Duodenal mucosa (tissue), 2 donors: ENCODE data around the gene DERL2.
A peak's percentile ranks its signal among the peaks of the same experiment; 100 is the strongest.

ENCODE experiments used
- H3K27ac ChIP-seq: one replicate; pipeline ENCODE4 v1.7.0; 2013; ENCODE audit warnings: low read depth, low read length
- H3K27me3 ChIP-seq, 2 donors: one replicate each; pipeline ENCODE4 v1.7.0; 2013; ENCODE audit warnings: low read length in 2 of 2, control low read depth in 1 of 2; ENCODE audit not compliant: insufficient read depth in 2 of 2, control insufficient read depth in 1 of 2
- H3K36me3 ChIP-seq, 2 donors: one replicate each; pipeline ENCODE4 v1.7.0; 2013; ENCODE audit warnings: low read length in 2 of 2, control low read depth in 1 of 2; ENCODE audit not compliant: insufficient read depth in 2 of 2, control insufficient read depth in 1 of 2
- H3K4me1 ChIP-seq, 2 donors: one replicate each; pipeline ENCODE4 v1.7.0; 2013; ENCODE audit warnings: low read length in 2 of 2, control low read depth in 1 of 2; ENCODE audit not compliant: insufficient read depth in 2 of 2, control insufficient read depth in 1 of 2
- H3K4me3 ChIP-seq, 2 donors: one replicate each; pipeline ENCODE4 v1.7.0; 2013; ENCODE audit warnings: low read length in 2 of 2, low read depth in 1 of 2
- H3K9ac ChIP-seq, 2 donors: one replicate each; pipeline ENCODE4 v1.7.0; 2013; ENCODE audit warnings: low read length in 2 of 2, low read depth in 1 of 2
- H3K9me3 ChIP-seq, 2 donors: one replicate each; pipeline ENCODE4 v1.7.0; 2013; ENCODE audit warnings: low read length in 2 of 2, control low read depth in 1 of 2; ENCODE audit not compliant: control insufficient read depth in 1 of 2

DERL2 gene

GRCh38 chr17:5485270-5486205, at the start of gene DERL2:
DERL2 (minus strand) TSS chr17:5486178; CDS start chr17:5486161, 17 bp downstream.
- H3K27ac ChIP-seq, result peak within 1 kb of the TSS; percentile 99
- peaks cover 19 to 21% of the 10 kb centered on the region in 2 donors for H3K4me1 ChIP-seq
- peaks cover 18 to 53% of the 10 kb centered on the region in 2 donors for H3K36me3 ChIP-seq
- no peaks in the 10 kb centered on the region for H3K27me3 ChIP-seq
- H3K9me3 ChIP-seq, result no peaks in the 10 kb centered on the region
- peak within 1 kb of the TSS; percentile 89 to 98 for H3K4me3 ChIP-seq
- peak within 1 kb of the TSS; percentile 91 to 97 for H3K9ac ChIP-seq

DNA sequence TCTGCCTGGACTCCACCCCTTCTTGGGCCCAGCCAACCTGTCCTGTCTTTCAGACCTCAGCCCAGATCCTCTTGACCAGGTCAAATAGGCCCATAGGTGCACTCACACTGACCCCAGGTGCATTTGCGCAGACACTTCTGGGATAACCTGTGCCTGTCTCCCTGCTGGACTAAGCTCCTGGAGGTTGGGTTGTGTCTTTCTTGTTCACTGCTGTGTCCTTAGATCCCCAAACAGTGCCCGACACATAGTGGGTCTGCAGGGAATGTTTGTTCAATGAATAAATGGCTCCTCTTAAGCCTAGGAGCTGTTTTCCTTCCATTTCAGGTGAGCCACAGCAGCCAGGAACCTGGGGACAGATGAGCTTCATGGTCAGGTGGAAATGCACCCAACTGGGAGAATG, 49.5 kb upstream of the DERL2 start:
- Histone ChIP-seq H3K27ac (no peak overlapping the region), H3K36me3 (peaks cover 2 to 37% of the 10 kb centered on the region in 2 donors), H3K27me3 (no peaks in the 10 kb centered on the region), H3K9ac (no peak overlapping the region), H3K4me3 (no peak overlapping the region), H3K4me1 (no peaks in the 10 kb centered on the region), H3K9me3 (no peaks in the 10 kb centered on the region)

DNA sequence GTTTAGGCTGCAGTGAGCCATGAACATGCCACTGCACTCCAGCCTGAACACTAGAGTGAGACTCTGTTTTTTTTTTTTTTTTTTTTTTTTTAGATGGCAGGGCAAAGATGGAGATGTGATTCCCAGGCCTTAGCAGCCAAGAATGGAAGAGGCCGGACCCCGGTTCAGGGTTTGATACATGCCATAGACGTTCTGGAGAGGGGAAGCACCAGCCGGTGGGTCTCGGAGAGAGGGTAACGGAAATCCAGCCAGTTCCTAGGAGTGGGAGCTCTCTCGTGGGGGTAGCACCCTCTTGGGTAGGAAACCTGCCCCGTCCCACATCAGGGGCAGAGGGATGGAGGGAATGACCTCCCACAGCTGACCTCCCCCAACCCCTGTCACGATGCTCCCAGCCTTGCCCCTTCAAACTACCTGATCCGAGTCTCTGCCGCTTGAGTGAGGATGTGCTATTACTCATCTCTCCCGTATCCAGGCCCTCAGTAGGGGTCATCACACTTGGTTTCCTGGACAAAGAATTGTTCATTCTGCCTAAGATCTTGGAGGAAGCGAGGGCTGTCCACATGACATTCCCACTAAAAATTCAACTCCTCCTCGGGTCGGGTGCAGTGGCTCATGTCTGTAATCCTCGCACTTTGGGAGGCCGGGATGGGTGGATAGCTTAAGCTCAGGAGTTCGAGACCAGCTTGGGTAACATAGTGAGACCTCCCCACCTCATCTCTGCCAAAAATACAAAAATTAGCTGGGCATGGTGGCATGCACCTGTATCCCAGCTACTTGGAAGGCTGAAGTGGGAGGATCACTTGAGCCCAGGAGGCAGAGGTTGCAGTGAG, 47.7 kb upstream of the DERL2 start:
- Histone ChIP-seq H3K27me3 (no peaks in the 10 kb centered on the region), H3K27ac (no peak overlapping the region), H3K36me3 (peaks cover 7 to 26% of the 10 kb centered on the region in 2 donors), H3K9me3 (no peaks in the 10 kb centered on the region), H3K4me3 (no peak overlapping the region), H3K9ac (no peak overlapping the region), H3K4me1 (no peaks in the 10 kb centered on the region)

DNA sequence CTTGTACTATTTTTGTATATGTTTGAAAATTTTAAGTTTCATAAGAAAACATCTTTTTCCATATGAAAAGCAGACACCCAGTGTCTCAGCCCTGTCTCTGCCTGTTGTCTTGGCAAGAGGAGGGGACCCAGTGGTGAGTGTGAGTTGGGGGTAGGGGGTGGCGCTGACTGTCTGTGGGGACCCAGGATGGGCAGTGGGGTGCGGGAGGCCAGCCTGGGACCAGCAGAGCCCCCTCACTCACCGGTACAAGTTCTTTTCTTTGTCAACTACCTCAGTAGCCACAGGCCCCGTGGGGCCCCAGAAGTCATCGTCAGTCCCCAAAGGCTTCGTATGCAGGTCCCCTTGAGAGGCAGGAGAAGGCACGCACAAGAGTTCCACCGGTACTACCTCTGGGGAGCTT, 46.6 kb upstream of the DERL2 start:
- Histone ChIP-seq H3K27ac (no peak overlapping the region), H3K9me3 (no peaks in the 10 kb centered on the region), H3K27me3 (no peaks in the 10 kb centered on the region), H3K4me3 (no peak overlapping the region), H3K36me3 (peaks cover 7 to 26% of the 10 kb centered on the region in 2 donors), H3K4me1 (no peaks in the 10 kb centered on the region), H3K9ac (no peak overlapping the region)

DNA sequence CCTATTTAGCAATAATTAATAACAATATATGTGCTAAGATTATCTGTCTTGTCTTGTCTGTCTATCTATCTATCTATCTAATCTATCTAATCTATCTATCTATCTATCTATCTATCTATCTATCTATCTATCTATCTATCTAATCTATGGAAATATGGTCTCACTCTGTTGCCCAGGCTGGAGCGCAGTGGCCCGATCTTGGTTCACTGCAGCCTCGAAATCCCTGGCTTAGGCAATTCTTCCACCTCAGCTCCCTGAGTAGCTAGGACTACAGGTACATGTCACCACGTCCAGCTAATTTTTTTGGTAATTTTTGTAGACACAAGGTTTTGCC, 45.1 kb upstream of the DERL2 start:
- H3K4me1 ChIP-seq, result no peaks in the 10 kb centered on the region
- H3K4me3 ChIP-seq, result no peak overlapping the region
- no peaks in the 10 kb centered on the region for H3K27me3 ChIP-seq
- peaks cover 7 to 27% of the 10 kb centered on the region in 2 donors for H3K36me3 ChIP-seq
- no peak overlapping the region for H3K9ac ChIP-seq
- no peak overlapping the region for H3K27ac ChIP-seq
- no peaks in the 10 kb centered on the region for H3K9me3 ChIP-seq

DNA sequence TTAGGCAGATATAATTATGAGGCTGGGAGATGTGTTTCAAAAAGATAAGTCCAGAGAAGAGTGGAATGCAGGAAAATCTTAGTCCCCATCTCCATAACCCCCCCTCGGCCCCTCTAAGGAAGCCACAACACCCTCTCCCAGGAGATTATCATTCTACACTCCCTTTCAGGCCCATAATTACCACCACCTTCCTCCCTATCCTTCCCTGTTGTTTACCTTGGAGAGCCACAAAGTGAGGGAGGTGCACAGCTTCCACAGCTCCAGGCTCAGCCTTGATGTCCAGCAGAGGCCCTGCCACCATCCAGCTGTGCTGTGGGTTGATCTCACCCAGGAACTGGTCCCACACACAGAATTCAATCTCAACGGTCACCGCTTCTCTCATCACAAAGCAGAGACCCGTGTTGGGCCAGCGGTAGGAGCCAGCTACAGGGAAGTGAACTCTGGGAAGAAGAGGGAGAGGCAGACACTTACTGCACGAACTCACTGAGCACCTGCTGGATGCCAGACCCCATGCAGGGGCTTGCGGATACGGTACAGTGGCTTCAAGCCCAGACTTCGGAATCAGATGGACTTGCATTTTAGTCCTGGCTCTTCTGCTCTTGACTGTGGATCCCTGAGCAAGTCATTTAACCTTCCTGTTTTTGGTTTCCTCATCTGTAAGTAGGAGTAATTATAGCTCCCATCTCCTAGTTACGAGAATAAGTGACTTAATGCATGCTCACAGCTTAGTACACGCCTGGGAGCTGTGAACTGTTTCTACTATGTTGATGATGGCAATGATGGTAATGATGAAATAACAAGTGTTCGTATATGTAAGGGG, 44.5 kb upstream of the DERL2 start:
- Histone ChIP-seq H3K9me3 (no peaks in the 10 kb centered on the region), H3K4me1 (no peaks in the 10 kb centered on the region), H3K36me3 (peaks cover 7 to 25% of the 10 kb centered on the region in 2 donors), H3K9ac (no peak overlapping the region), H3K27me3 (no peaks in the 10 kb centered on the region), H3K27ac (no peak overlapping the region), H3K4me3 (no peak overlapping the region)

DNA sequence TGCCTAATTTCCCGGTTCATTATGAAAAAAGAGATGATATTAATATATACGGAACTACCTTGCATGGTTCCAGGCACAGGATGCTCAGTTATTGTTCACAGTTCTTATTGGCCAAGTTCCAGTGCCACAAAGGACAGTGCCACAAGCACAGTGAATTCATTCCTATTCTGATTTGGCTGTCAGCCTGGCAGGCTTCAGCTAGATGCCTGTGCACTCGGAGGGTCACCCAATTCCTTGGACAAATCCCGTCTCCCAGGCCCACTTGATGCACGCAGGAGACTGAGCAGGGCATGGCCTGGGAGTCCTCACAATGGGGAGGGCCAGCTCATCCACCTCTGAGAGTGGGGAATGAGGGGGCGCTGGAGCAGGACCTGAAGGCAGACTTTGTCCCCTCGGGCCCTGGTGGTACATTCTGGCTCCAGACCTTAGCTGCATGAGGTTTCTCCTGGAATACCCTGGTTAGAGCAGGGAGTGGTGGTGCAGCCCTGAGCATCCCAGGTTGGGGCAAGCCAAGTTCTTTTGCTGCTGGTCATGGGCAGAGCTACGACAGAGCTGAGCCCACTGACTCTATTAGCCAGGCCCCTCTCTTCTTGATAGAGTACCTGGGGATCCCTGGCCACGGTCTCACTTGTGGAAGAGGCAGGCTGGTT, 41.7 kb upstream of the DERL2 start:
- Histone ChIP-seq H3K27ac (no peak overlapping the region), H3K4me3 (no peak overlapping the region), H3K4me1 (no peaks in the 10 kb centered on the region), H3K27me3 (no peaks in the 10 kb centered on the region), H3K9ac (no peak overlapping the region), H3K9me3 (no peaks in the 10 kb centered on the region), H3K36me3 (peaks cover 7 to 22% of the 10 kb centered on the region in 2 donors)

DNA sequence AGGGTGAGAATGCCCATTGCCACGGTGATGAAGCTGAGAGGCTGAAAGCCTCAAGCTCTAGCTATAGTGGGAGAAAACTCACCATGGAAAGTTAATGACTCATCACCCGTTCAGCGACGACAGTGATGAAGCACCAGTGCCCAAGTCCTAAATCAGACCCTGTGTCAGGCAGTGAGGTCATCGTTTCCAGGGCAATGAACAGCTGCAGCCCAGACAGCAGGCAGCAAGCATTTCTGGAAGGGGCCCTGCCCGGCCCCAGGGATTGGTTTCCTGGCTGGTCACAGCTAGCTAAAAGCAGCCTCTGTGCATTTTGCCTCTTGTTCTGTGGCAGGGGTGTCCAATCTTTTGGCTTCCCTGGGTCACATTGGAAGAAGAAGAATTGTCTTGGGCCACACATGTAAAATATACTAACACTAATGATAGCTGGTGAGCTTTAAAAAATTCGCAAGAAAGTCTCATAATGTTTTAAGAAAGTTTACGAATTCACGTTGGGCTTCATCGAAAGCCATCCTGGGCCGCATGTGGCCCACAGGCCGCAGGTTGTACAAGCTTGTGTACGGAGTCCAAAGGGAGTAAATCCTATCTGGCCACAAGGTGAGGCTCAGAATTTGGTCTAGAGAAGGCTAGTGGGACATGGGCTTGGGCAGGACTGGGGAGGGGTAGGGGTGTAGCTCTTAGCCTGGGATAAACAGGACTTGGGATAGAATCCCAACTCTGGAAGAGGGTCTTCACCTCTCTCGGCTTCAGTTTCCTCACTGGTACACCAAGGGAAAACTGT, 41.0 kb upstream of the DERL2 start:
- Histone ChIP-seq H3K9ac (no peak overlapping the region), H3K36me3 (peaks cover 7 to 18% of the 10 kb centered on the region in 2 donors), H3K9me3 (no peaks in the 10 kb centered on the region), H3K4me3 (no peak overlapping the region), H3K27me3 (no peaks in the 10 kb centered on the region), H3K27ac (no peak overlapping the region), H3K4me1 (no peaks in the 10 kb centered on the region)

DNA sequence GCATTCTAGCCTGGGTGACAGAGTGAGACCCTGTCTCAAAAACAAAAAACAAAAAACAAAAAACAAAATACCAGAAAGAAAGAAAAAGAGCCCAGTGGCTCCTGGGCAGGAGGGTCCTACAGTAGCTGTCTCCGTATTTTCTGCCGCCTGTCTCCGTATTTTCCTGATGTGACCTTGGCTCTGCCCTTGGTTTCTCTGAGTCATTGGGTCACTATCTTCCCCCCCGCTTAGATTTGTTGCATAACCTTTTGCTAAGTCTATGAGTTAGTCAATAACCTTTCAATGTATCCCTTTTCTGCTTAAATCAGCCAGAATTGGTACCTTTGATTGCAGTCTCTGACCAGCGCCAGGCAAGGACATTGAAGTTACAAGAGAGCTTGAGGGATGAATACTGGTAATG, 37.3 kb upstream of the DERL2 start:
- Histone ChIP-seq H3K27ac (no peak overlapping the region), H3K9ac (no peak overlapping the region), H3K9me3 (no peaks in the 10 kb centered on the region), H3K36me3 (peaks cover 0 to 17% of the 10 kb centered on the region in 2 donors), H3K27me3 (no peaks in the 10 kb centered on the region), H3K4me1 (no peaks in the 10 kb centered on the region), H3K4me3 (no peak overlapping the region)
